H54 (cell line): ENCODE measurements around the gene CDV3.
"Not testable (repeated sequence)": the region's sequence is repeated elsewhere in the genome, so short reads cannot be mapped to it uniquely, and the experiment has no call there.

ENCODE experiments used
- DNase-seq: peaks from one replicate; pipeline ENCODE4 v3.0.0; 2011; ENCODE audit warnings: low spot score, mixed read lengths; ENCODE audit not compliant: insufficient read length
- FAIRE-seq: peaks from 3 replicates; lab custom pipeline; 2011; peaks lifted over from hg19 to GRCh38; lab: Jason Lieb, UNC
- POLR2A ChIP-seq: IDR thresholded peaks from 2 replicates; pipeline ENCODE4 v1.6.1; 2011; ENCODE audit warnings: low read depth, mild to moderate bottlenecking, low read length

The CDV3 gene

GRCh38 chr3:133547432-133548041 lies 25.9 kb upstream of the CDV3 start:
- TF ChIP-seq POLR2A = no peak
- DNase-seq (no peak), FAIRE-seq (no peak)

GRCh38 chr3:133548090-133548489 lies 25.4 kb upstream of the CDV3 start:
- DNase-seq (no peak), FAIRE-seq (no peak)
- TF ChIP-seq POLR2A = no peak

- DNase-seq (no peak), FAIRE-seq (no peak)
- no peak for TF ChIP-seq POLR2A
Measured at GRCh38 chr3:133549565-133549964, 23.9 kb upstream of the CDV3 start.

GRCh38 chr3:133551589-133551988 lies 21.9 kb upstream of the CDV3 start:
- FAIRE-seq, DNase-seq: not testable (repeated sequence)

GRCh38 chr3:133561679-133562078 lies 11.8 kb upstream of the CDV3 start:
- no peak for TF ChIP-seq POLR2A
- FAIRE-seq (no peak), DNase-seq (no peak)

GRCh38 chr3:133562376-133562775 lies 11.1 kb upstream of the CDV3 start:
- no peak for DNase-seq
- FAIRE-seq = no peak
- TF ChIP-seq POLR2A = no peak

- FAIRE-seq = no peak
- TF ChIP-seq POLR2A = no peak
- no peak for DNase-seq
Measured at GRCh38 chr3:133563186-133563591, 10.3 kb upstream of the CDV3 start.

GRCh38 chr3:133563816-133564215 lies 9.7 kb upstream of the CDV3 start:
- TF ChIP-seq POLR2A = no peak
- DNase-seq (no peak), FAIRE-seq (no peak)

GRCh38 chr3:133568294-133569014 lies 5.0 kb upstream of the CDV3 start:
- FAIRE-seq (peak; percentile 84), DNase-seq (peak; percentile 57)

GRCh38 chr3:133570139-133570936 lies 3.1 kb upstream of the CDV3 start:
- no peak for TF ChIP-seq POLR2A
- DNase-seq (no peak), FAIRE-seq (no peak)

More at GRCh38 chr3:133568294-133569014, 5.0 kb upstream of the CDV3 start:
- TF ChIP-seq POLR2A = no peak

- FAIRE-seq (no peak), DNase-seq (no peak)
- no peak for TF ChIP-seq POLR2A
Measured at GRCh38 chr3:133570937-133571320, 2.6 kb upstream of the CDV3 start.

GRCh38 chr3:133572158-133573053 lies 1.1 kb upstream of the CDV3 start:
- TF ChIP-seq POLR2A = no peak
- no peak for FAIRE-seq
- no peak for DNase-seq

- FAIRE-seq (peak; percentile 95), DNase-seq (peak; percentile 68)
- TF ChIP-seq POLR2A = peak; percentile 59
Measured at GRCh38 chr3:133573054-133573628, 345 bp upstream of the CDV3 start.
